HEK293 (cell line): Measurements from ENCODE around the gene SRPX.

ENCODE experiments used
- KLF7 ChIP-seq: fragments of 450-650 bp; formaldehyde crosslinking; IDR thresholded peaks from 2 replicates; pipeline ENCODE4 v1.5.1; 2016; ENCODE audit warnings: missing biosample characterization, missing genetic modification characterization, borderline replicate concordance
- ZNF26 ChIP-seq: fragments of 450-650 bp; formaldehyde crosslinking; IDR thresholded peaks from 2 replicates; pipeline ENCODE4 v1.5.1; 2016; ENCODE audit warnings: missing biosample characterization, missing genetic modification characterization

GRCh38 chrX:38151441-38151840 is 69.2 kb downstream of the SRPX start:
- no peak for TF ChIP-seq KLF7 (tag by site-specific recombination)
- TF ChIP-seq ZNF26 (tag by site-specific recombination): no peak
